Activated CD4-positive, alpha-beta T cell treated with anti-CD3 and anti-CD28 coated beads, Interleukin-2, amount 50 U/mL, for 1 hour (primary cell): Measurements from ENCODE around the gene SORT1.
"Not testable (repeated sequence)": the region's sequence is repeated elsewhere in the genome, so short reads cannot be mapped to it uniquely, and the experiment has no call there.

Experiments used
- DNase-seq: peaks from one replicate; pipeline ENCODE4 v3.0.0-alpha.2; 2020

The SORT1 gene

DNA sequence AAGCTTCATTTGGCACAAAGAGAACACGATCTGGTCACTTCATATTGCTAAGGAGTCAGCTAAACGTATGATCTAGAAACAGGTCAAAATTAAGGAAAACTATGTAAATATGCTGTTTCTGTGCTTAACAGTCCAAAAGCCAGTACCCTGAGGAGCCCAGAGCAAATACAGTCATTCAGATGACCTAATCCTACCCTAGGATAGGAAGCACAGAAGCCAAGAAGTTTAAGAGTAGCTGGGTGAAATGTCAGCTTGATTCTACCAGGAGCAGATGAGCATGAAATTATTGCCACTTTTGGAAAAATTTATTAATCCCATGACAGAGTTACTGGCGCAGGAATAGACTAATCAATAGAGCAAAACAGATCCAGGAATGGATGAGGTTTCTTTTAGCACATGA is 18.3 kb downstream of the SORT1 start:
- DNase-seq: no peak

DNA sequence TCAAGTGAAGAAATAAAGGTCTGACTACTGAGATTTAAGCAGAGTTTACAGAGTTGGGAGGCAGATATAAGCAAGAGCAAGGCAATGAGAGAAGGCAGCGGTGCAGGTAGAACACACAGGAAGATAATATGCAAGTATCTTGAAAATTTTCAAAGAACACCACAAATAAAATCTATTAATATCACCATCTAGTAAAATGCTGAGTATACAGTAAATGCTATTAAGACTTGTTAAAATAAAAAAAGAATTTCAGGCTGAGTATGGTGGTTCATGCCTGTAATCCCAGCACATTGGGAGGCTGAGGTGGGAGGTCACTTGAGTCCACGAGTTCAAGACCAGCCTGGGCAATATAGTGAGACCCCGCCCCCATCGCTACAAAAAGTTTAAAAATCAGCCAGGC is 20.0 kb downstream of the SORT1 start:
- no peak for DNase-seq

DNA sequence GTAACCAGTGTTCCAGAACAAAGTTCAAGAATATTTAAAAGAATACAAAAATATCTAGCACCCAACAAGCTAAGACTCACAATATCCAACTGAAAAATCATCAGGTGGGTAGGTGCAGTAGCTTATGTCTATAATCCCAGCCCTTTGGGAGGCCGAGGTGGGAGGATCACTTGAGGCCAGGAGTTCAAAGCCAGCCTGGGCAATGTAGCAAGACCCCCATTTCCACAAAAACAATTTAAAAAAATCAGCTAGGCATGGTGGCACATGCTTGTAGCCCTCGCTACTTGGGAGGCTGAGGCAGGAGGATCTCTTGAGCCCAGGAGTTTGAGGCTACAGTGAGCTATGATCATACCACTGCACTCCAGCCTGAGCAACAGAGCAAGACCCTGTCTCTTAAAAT is 24.0 kb downstream of the SORT1 start:
- DNase-seq: not testable (repeated sequence)

DNA sequence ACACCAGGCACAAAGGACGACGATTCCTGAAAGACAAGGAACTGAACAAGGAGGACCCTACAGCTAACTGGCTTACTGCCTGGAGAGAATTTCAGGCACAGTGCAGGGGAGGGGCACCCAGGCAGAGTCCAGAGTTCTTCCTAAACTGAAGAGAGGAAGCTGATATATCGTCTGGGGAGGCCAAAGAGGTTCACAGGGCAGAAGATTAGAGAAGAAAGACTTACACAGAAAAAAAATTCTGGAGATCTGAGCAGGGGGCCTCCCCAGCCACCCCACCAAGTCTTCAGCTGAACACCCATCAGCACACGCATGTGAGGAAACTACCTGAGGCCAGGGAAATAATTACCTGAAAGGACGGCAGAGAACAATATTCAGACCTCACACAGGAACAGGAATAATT is 24.6 kb downstream of the SORT1 start:
- DNase-seq: no peak

DNA sequence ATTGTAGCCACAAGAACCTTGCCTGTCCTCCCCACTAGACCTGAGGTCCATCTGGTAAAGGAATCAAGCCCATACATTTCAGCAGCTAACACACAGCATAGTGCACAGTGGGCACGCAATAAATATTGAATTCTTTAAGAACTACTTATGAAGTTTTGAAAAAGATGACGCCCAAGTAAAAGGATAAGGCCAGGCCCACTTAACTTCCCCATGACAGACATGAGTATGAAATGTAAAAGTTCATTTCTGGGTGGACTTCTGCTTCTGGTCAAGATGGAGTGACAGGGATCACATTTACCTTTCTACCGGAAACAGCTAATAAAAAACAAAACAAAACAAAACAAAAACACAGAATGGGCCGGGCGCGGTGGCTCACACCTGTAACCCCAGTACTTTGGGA is 25.4 kb downstream of the SORT1 start:
- DNase-seq: no peak

DNA sequence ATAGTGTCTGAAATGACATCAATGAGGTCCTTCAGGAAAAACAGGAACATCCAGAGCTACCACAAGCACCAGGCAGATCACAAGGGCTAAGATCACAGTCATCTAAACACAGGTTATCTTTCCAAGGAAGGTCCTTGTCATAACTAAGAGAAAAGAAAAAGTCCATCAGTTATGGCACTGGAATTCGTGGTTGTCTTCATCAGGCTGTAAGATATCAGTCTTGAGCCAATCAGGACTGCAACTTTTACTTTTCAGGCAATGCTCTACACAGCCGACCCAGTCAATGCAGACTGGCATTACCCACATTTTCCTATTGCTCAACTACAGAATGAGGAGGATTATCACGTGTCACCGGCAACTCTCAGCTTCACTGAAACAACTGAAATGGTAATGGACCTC is 26.4 kb downstream of the SORT1 start:
- no peak for DNase-seq

DNA sequence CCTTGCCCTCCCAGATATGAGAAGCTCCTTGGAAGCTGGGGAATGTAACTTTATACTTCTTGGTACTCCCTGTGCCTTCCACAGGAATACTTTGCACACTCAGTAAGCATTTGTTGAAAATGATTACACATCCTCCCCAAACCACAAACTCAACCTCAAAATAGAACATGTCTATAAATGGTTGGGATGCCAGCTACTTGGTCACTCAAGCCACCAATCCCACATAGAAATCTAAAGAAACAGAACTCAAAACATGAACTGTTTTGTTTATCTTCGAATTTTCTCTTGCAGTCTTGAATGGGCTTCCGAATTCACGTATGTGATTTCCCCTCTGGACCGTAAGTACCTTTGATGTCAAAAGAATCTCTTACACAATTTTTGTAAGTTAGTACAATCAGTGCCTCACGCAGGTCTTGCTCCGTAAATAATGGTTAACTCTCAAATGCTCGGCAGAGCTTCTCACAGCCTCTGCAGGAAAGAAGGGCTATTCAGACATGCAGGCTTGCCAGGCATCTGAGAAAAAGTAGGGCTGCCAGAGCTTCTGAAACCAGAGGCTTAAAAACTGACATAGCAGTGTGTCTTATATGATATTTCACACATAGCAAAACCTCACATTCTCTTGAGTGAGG is 26.9 kb downstream of the SORT1 start:
- no peak for DNase-seq

DNA sequence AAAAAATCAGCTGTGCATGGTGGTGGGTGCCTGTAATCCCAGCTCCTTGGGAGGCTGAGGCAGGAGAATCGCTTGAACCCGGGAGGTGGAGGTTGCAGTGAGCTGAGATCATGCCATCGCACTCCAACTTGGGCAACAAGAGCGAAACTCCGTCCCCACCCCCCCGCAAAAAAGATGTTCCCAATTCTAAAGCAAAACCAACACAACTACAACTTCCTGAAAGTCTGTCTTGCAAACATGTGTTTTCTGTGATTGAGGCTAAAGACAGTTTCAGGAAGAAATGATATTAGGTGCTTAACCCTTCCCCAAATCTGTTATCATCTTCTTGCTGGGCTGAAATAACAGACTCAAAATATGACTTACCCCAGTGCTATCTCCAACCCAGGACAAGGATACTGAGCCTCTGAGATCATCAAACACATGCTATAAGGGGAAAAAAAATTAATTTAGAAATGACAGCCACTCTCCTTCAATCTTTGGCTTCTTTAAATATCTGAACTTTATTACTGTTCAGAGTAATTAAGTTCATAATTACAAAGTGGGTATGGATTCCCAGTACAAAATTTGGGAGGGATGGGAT is 28.5 kb downstream of the SORT1 start:
- no peak for DNase-seq

DNA sequence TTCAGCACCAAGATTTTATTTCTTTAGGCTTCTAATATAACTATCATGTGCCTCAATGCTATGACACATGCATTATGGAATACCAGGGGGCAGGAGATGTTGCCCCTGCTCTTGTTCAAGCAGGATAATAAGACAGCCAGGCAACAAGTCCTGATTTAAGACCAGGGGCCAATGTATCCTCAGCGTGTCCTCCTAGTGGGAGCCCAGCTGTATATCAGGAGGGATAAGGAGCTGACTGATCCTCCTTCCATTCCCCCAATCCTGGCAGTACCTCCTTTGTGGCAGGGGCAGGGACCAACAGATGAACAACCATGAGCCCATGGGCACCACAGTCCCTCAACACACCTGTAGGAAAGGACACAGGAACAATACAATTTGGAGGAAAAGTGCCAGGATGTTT is 29.3 kb downstream of the SORT1 start:
- DNase-seq: no peak

DNA sequence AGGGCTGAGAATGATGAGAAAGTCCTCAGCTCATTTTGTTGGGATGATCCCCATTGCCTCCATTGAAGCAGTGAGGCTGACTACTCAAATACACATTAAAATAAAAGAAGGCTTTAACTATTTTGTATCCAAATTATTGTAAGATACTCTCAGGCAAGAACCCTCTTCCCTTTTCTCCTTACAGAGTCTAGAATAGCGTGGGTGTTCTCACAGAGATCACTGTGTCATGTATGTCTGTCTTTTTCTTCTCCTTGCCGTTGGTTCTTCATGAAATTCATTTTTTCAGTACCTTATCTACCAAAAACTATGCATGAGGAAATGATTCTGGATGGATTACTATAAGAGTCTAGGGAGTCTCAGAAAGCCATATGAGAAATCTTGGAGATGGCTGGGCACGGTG is 30.1 kb downstream of the SORT1 start:
- DNase-seq: no peak

DNA sequence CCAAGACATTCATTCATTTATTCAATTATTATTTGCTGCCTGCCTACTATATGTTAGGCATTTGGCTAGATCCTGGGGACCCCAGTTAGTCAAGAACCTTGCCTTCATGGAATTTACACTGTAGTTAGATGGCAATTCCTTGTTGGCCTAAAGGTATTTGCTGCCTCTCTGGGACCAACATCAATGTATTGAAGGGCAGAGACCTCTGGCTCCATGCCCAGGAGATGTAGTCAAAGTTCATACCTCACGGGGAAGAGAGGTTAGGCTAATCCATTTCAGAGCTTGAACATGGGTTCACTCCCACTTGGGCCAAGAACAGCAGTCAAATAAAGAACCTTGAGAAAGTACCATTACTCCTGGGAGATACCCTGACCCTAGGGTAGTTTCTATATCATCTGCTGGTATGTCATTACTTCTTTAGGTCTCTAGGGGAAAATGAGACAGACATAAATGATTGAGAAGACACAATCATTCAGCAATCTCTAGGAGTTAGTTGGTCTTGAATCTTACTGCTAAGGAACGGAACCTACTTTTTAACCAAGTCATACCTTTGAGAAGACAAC is 32.0 kb downstream of the SORT1 start:
- no peak for DNase-seq

DNA sequence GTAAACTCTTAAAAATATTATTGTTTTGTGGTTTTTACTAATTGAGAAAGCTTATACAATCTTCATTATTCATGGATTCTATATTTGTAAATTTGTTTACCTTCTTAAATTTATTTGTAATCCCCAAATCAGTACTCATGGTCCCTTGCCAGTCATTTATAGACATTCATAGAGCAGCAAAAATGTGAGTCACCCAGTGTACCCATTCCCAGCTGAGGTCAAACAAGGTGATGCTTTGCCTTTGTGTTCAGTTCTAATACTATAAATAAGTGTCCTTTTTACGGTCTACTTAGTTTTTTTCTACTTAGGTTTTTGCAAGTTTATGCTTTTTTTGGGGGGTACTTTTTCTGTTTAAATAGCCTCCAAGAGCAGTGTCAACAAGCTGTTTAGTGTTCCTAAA is 36.1 kb downstream of the SORT1 start:
- no peak for DNase-seq

DNA sequence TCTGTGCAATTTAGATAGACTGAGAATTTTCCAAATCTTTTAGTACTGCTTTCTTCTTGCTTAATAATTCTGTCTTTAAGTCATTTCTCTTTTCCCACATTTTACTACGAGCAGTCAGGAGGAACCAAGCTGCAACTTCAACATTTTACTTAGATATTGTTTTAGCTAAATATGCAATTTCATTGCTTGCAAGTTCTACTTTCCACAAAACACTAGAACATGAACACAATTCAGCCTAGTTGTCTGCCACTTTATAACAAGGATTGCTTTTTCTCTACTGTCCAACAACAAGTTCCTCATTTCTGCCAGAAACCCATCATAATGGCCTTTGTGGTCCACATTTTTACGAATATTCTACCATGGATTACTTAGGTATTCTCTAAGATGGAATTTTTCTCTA is 36.6 kb downstream of the SORT1 start:
- DNase-seq: no peak

DNA sequence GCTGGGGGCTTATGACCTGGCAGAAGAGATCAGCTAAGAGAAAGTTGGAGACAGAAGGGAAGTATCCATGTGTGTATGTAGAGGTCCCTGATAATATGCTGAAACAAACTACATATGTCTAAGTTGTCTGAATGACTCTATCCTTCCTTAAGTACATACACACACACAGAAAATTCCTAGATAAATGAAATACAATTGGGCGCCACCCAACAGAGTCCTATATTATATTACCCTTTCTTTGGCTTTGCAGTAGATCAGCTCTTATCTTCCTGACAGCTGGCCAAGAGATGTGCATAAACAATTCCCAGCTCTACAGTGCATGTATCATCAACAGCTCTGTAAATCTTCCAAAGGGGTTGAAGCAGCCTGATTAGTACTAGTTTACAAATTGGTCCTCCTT is 40.1 kb downstream of the SORT1 start:
- no peak for DNase-seq

DNA sequence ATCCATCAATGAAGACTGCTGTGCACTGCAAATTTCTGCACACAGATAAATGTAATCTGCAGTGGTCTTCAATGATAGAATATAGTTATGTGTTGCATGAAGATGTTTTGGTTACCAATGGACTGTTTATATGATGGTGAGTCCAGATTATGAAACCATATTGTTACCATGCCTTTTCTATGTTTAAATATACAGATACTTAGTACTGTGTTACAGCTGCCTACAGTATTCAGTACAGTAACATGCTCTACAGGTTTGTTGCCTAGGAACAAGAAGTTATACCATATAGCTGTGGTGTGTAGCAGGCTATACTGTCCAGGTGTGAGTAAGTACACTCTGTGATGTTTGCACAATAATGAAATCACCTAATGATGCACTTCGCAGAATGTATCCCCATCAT is 40.8 kb downstream of the SORT1 start:
- DNase-seq: no peak

DNA sequence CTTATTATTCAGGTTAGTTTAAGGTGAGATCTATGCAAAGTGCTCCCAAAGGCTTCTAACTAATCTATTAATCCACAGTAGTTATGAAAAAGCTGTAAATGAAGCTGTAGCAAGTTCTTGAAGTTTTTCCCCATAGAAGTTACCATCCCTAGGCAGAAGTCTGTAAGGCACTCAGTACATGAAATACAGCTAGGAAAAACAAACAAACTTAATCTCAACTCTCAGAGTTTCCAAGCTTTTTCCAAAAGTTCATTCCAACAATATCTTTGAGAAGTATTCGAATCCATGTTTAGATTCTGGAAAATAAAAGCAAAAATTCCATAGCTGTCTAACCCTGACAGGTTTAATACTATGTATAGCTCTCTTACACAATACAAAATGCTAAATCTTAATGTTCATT is 41.2 kb downstream of the SORT1 start:
- DNase-seq: no peak

DNA sequence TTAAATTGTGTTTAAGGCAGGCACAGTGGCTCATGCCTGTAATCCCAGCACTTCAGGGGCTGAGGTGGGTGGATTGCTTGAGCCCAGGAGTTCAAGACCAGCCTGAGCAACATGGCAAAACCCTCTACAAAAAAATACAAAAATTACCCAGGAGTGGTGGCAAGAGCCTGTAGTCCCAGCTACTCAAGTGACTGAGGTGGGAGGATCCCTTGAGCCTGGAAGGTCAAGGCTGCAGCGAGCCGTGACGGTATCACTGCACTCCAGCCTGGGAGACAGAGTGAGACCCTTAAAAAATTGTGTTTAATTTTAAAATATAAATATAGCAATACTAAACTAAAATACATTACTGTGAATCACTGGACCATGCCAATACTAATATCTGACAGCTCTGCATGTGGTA is 42.8 kb downstream of the SORT1 start:
- no peak for DNase-seq

DNA sequence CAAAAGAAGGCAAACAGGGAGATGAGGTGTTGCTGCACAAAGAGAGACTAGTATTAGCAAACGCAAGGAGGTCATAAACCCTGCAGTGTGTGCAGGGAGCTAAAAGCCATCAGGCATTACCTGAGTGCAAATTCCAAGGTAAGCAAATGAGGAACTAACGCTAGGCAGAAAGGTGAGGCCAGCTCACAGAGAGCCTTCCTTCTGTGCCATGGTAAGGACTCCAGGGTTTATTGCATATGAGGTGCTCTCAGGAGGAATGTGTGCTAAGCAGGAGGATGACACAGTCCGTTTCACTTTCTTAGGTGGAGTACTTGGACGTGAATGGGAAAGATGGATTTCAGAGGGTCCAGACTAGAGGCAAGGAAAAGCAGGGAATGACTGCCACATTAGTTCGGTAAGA is 46.3 kb downstream of the SORT1 start:
- no peak for DNase-seq

DNA sequence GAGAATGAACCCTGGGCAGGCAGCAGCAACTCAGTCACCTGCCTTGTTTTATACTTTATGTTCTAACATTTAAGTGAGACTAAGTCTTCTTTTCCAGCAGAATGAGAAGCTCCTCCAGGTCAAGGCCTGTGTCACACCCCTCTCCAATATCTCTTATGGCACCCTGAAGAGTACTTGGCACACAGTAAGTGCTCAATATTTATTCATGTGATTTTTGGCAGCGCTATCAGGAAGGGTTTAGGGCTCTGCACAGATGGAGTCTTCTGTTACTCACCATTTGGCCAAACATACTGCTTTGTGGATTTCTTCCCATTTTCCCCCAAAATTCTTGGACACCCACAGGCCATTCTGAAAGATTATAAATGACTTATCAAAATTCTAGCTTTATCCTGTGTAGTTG is 47.1 kb downstream of the SORT1 start:
- no peak for DNase-seq

DNA sequence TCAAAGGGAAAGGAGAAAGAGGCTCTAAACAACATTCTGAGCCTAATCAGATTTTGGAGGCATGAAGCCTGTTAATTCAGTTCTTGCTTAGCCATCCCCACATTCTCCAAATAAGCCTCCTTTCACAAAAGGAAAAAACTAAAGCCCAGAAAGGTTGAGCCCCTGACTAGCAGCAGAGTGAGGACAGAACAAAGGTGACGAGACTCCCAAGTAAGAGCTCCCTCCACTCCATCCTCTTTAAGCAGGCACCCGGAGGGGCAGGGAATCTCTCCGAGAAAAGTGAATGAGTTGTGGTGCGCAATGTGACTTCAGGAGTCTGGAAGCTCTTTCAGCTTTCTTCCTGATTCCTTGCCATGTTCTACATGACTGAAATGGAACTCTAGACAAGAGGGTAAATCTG is 47.5 kb downstream of the SORT1 start:
- no peak for DNase-seq

DNA sequence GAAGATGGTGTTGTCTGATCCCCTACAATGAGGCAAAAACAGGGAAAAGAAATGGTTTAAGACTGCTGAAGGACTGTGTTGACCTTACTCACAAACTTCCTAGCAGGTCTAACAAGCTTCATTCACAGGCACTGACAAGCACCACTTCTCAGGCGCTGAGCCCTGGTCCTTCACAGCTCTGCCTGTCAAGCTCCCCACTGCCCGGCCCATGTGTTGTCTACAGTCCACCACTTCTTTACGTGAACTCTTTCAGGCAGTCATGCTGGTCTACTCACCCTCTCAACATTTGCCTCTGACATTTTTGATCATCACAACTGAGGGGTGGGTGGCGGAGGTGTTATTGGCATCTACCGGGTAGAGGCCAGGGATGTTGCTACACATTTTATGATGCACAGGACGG is 50.2 kb downstream of the SORT1 start:
- no peak for DNase-seq

DNA sequence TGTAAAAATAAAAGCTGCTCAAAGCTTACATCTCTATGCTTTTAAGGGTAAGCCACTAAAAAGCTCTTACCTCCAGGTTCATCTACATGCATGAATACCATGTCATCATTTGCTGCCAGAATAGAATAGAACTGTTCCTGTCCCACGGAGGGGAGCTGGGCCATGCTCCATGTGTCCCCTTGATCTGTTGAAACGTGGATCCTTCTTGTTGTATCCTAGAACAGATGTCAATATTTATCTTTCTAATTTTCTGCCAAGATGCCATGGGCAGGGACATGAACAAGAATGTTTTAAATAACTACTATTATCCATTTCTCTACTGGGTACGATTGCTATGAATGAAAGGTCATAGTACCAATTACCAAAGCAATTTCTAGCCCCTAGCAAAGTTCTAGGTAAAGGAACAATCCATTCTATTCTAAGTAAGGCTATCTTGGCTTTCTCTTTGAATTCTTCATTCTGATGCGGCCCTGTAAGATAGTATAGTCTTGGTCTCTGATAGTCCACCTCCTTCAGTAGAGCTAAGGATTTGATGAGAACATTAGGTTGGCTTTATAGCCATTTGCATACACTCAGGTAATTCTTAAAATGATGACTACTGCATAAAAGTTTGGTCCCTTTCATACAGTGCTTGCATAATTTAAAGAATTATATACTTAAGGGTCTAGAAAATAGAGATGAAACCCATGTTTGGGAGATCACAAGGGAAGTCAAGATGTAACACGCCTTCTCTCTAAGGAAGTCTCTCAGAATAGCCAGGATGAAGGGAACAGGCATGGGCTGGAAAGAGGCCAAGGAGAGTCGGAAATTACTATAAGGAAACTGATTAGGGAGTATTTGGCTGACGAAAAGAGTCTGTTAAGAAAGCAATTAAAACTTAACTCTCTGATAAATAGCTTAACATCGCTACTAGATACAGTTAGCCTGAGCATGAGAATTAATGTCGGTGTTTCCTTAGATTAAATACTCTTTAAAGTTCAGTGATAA is 55.5 kb downstream of the SORT1 start:
- no peak for DNase-seq

DNA sequence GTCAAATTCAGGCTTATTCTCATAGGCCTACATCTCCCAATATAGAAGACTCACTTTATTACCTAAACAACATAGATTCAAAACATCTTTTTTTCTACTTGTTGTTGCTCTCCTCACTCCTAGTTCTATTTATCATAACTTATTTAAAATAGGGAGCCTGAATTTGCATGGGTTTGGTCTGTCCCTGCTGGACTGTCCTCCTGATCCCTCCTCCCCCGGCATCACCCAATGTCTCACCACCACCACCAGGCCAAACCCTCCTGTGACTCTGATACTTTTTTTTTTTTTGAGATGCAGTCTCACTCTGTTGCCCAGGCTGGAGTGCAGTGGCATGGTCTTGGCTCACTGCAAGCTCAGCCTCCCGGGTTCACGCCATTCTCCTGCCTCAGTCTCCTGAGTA is 59.1 kb downstream of the SORT1 start:
- no peak for DNase-seq

DNA sequence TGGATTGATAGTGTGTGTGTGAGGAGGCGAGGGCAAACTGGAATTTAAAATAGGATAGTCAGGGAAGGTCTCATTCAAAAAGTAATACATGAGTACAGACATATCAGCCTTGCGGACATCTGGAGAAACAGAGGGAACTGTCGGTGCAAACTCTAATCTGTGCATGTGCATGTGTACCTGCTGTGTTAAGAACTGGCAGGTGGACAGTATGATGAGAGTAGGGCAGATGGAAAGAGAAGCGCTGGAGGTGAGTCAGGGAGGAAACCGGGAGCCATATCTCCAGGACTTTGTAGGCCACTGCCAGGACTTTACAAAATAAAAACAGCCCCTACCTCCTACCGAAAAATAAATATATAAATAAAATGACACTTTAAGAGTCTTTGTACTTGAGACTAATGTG is 59.6 kb downstream of the SORT1 start:
- no peak for DNase-seq
